Skeletal muscle satellite cell (primary cell): ENCODE measurements around the gene TBC1D1.

Source experiments
- H3K27me3 ChIP-seq: 2 replicates; pipeline ENCODE4 v1.7.0; 2013; ENCODE audit warnings: low read length; ENCODE audit not compliant: control insufficient read depth, insufficient read depth
- H3K36me3 ChIP-seq: 2 replicates; pipeline ENCODE4 v1.7.0; 2013; ENCODE audit warnings: mild to moderate bottlenecking, control low read depth, low read length; ENCODE audit not compliant: insufficient read depth
- H3K4me1 ChIP-seq: 2 replicates; pipeline ENCODE4 v1.7.0; 2013; ENCODE audit warnings: low read length; ENCODE audit not compliant: control insufficient read depth, insufficient read depth
- H3K4me2 ChIP-seq: 2 replicates; pipeline ENCODE4 v1.7.0; 2013; ENCODE audit warnings: mild to moderate bottlenecking, low read length
- H3K4me3 ChIP-seq: 2 replicates; pipeline ENCODE4 v1.7.0; 2013; ENCODE audit warnings: low read length
- H3K9ac ChIP-seq: 2 replicates; pipeline ENCODE4 v1.7.0; 2013; ENCODE audit warnings: mild to moderate bottlenecking, low read depth, low read length, moderate library complexity
- H3K9me3 ChIP-seq: replicated peaks from 2 replicates; pipeline ENCODE4 v1.7.0; 2013; ENCODE audit warnings: mild to moderate bottlenecking, control low read depth, low read length

Gene TBC1D1

GRCh38 chr4:38024206-38024509 lies 133.3 kb downstream of the TBC1D1 start:
- no peak overlapping the region for H3K9ac ChIP-seq
- no peak overlapping the region for H3K4me3 ChIP-seq

GRCh38 chr4:38025665-38026064 lies 134.8 kb downstream of the TBC1D1 start:
- Histone ChIP-seq H3K4me2 (no peak overlapping the region), H3K36me3 (peaks cover 20% of the 10 kb centered on the region), H3K9me3 (no peaks in the 10 kb centered on the region), H3K4me3 (no peak overlapping the region), H3K27me3 (no peaks in the 10 kb centered on the region), H3K9ac (no peak overlapping the region), H3K4me1 (peaks cover 13% of the 10 kb centered on the region)

More at GRCh38 chr4:38024206-38024509, 133.3 kb downstream of the TBC1D1 start:
- Histone ChIP-seq H3K4me1 (no peaks in the 10 kb centered on the region), H3K36me3 (peaks cover 20% of the 10 kb centered on the region), H3K9me3 (no peaks in the 10 kb centered on the region), H3K4me2 (no peak overlapping the region), H3K27me3 (no peaks in the 10 kb centered on the region)

- H3K36me3 ChIP-seq = peaks cover 20% of the 10 kb centered on the region
- no peaks in the 10 kb centered on the region for H3K9me3 ChIP-seq
- peaks cover 16% of the 10 kb centered on the region for H3K4me1 ChIP-seq
- H3K9ac ChIP-seq = no peak overlapping the region
- H3K4me3 ChIP-seq = no peak overlapping the region
- H3K4me2 ChIP-seq = no peak overlapping the region
- no peaks in the 10 kb centered on the region for H3K27me3 ChIP-seq
Measured at GRCh38 chr4:38026158-38026740, 135.4 kb downstream of the TBC1D1 start.

DNA sequence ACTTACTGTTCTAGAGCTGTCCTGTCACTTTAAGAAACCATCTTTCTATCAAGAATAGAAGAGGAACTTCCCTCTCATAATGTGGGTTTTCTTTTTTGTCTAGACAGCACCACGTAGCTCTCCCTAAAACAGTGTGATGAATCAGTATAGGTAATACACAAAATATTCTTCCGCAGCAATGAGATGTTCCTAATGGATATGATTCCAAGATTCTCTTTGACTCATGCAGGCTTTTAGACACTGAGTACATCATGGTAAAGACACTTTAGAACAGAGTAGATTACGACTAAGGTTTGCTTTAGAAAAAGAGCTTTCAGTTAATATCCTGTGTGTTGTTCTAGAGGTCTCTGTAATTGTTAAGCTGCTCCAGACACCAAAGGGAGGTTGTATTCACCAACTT lies 139.1 kb downstream of the TBC1D1 start:
- H3K4me3 ChIP-seq = no peak overlapping the region
- H3K4me1 ChIP-seq = peaks cover 20% of the 10 kb centered on the region
- H3K4me2 ChIP-seq = no peak overlapping the region
- H3K9ac ChIP-seq = no peak overlapping the region
- H3K9me3 ChIP-seq = no peaks in the 10 kb centered on the region
- peaks cover 11% of the 10 kb centered on the region for H3K36me3 ChIP-seq
- H3K27me3 ChIP-seq = no peaks in the 10 kb centered on the region

- Histone ChIP-seq H3K4me3 (no peak overlapping the region), H3K27me3 (no peaks in the 10 kb centered on the region), H3K4me1 (peaks cover 13% of the 10 kb centered on the region), H3K9me3 (no peaks in the 10 kb centered on the region), H3K9ac (no peak overlapping the region), H3K4me2 (peak overlapping the region; percentile 33), H3K36me3 (no peaks in the 10 kb centered on the region)
Measured at GRCh38 chr4:38034986-38035882, 144.3 kb downstream of the TBC1D1 start.

GRCh38 chr4:38036548-38036947 lies 145.7 kb downstream of the TBC1D1 start:
- Histone ChIP-seq H3K4me2 (no peak overlapping the region), H3K4me3 (no peak overlapping the region), H3K9me3 (no peaks in the 10 kb centered on the region), H3K27me3 (no peaks in the 10 kb centered on the region), H3K4me1 (peaks cover 6% of the 10 kb centered on the region), H3K9ac (no peak overlapping the region), H3K36me3 (peaks cover 3% of the 10 kb centered on the region)

DNA sequence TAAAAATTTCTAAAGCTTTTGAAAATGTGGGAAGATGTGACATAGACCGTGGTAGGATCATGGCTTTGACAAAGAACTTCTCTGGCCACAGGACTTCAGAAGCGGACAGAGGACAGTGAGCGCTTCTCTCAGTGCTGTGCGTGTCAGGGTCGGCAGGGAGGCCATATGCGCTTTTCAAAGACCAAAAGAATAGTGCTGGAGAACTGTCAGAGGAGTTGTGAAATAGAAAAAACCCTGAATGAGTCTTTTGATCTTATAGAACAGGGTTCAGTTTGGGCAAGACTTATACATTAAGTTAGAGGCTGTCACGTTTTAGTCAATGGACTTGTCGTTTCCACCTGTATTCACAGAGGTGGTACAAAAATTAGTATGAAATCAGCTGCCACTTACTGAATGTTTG lies 146.7 kb downstream of the TBC1D1 start:
- Histone ChIP-seq H3K4me3 (no peak overlapping the region), H3K36me3 (peaks cover 4% of the 10 kb centered on the region), H3K27me3 (no peaks in the 10 kb centered on the region), H3K9me3 (no peaks in the 10 kb centered on the region), H3K4me2 (no peak overlapping the region), H3K9ac (no peak overlapping the region), H3K4me1 (peaks cover 6% of the 10 kb centered on the region)

DNA sequence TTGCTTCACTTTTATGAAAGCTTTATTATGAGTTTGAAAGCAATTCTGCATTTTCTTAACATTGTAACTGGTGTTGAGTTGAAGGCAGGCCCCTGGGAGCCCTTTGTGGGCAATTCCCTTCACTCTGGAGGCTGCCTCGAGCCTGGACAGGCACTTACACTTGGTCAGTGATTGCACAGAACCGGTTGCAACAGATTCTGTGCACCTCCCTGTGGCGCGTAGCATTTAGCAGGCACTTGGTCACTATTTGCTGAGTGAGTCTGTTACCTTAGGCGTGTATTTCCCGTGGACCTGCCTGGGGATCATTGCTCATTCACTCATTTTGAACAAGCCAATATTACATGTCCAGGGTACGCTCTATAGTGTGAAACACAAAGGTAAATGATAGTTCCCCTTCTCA lies 149.7 kb downstream of the TBC1D1 start:
- H3K4me1 ChIP-seq = no peaks in the 10 kb centered on the region
- H3K4me2 ChIP-seq = no peak overlapping the region
- no peak overlapping the region for H3K9ac ChIP-seq
- peaks cover 13% of the 10 kb centered on the region for H3K36me3 ChIP-seq
- no peaks in the 10 kb centered on the region for H3K27me3 ChIP-seq
- H3K4me3 ChIP-seq = no peak overlapping the region
- H3K9me3 ChIP-seq = no peaks in the 10 kb centered on the region

GRCh38 chr4:38044060-38044459 lies 153.2 kb downstream of the TBC1D1 start:
- peaks cover 25% of the 10 kb centered on the region for H3K36me3 ChIP-seq
- no peaks in the 10 kb centered on the region for H3K9me3 ChIP-seq
- no peaks in the 10 kb centered on the region for H3K27me3 ChIP-seq
- no peak overlapping the region for H3K9ac ChIP-seq
- H3K4me2 ChIP-seq = no peak overlapping the region
- peaks cover 3% of the 10 kb centered on the region for H3K4me1 ChIP-seq
- H3K4me3 ChIP-seq = no peak overlapping the region

GRCh38 chr4:38045289-38045988 lies 154.6 kb downstream of the TBC1D1 start:
- Histone ChIP-seq H3K27me3 (no peaks in the 10 kb centered on the region), H3K4me3 (no peak overlapping the region), H3K9ac (no peak overlapping the region), H3K4me2 (no peak overlapping the region), H3K4me1 (peaks cover 3% of the 10 kb centered on the region), H3K36me3 (peaks cover 34% of the 10 kb centered on the region), H3K9me3 (no peaks in the 10 kb centered on the region)

- Histone ChIP-seq H3K4me1 (peaks cover 3% of the 10 kb centered on the region), H3K36me3 (peaks cover 41% of the 10 kb centered on the region), H3K9me3 (no peaks in the 10 kb centered on the region), H3K27me3 (no peaks in the 10 kb centered on the region), H3K9ac (no peak overlapping the region), H3K4me3 (no peak overlapping the region), H3K4me2 (no peak overlapping the region)
Measured at GRCh38 chr4:38046727-38047489, 156.0 kb downstream of the TBC1D1 start.
